ENCODE measurements around the gene CALML4. TPM values are rescaled to one million over a fixed set of nuclear protein-coding genes. Genes with fewer than 3 reads are reported as not detected.

Gene CALML4
- total RNA-seq, 4 donors from 2014 or later = 8.6 to 10.3 (median 9.0) TPM

DNA sequence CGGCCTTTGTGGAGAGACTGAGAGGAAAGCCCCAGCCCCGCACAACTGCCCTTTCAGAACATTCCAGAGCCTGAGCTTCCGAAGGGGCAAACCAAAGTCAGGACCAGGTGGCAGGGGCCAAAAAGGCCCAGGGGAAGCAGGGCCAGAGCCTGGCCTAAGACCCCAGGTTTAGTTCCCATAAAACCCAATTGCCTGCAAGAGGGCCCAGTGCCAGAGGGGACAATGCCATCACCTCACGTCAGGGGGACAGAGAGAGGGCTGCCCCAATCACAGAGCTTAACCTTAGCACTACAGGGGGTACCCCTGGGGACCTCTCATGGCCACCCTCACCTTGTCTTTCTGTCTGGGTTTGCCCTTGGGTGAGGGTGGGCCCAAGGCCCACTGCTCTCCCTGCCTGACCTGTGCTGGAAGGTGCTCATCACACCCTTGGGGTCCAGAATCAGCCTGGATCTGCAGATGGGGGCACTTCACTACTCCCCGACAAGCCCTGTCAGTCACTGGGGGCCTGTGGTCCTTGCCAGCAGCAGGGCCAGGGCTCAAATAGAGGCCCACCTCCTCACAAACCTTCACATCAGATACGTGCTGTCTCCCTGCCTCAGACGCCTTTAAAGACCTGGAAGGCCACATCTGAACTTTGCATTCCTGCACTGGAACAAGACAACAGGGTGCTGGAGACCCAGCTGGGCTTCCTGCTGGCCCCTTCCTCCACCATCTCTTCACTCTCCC, 3.8 kb downstream of the CALML4 start:
- TF ChIP-seq, protein P1, sequence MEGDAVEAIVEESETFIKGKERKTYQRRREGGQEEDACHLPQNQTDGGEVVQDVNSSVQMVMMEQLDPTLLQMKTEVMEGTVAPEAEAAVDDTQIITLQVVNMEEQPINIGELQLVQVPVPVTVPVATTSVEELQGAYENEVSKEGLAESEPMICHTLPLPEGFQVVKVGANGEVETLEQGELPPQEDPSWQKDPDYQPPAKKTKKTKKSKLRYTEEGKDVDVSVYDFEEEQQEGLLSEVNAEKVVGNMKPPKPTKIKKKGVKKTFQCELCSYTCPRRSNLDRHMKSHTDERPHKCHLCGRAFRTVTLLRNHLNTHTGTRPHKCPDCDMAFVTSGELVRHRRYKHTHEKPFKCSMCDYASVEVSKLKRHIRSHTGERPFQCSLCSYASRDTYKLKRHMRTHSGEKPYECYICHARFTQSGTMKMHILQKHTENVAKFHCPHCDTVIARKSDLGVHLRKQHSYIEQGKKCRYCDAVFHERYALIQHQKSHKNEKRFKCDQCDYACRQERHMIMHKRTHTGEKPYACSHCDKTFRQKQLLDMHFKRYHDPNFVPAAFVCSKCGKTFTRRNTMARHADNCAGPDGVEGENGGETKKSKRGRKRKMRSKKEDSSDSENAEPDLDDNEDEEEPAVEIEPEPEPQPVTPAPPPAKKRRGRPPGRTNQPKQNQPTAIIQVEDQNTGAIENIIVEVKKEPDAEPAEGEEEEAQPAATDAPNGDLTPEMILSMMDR (IDR thresholded peaks at IDR 0.05) = no peak
- no peak for DNase-seq (ENCODE audit: low spot score)
- ATAC-seq (ENCODE audit: low FRiP score) = no peak

DNA sequence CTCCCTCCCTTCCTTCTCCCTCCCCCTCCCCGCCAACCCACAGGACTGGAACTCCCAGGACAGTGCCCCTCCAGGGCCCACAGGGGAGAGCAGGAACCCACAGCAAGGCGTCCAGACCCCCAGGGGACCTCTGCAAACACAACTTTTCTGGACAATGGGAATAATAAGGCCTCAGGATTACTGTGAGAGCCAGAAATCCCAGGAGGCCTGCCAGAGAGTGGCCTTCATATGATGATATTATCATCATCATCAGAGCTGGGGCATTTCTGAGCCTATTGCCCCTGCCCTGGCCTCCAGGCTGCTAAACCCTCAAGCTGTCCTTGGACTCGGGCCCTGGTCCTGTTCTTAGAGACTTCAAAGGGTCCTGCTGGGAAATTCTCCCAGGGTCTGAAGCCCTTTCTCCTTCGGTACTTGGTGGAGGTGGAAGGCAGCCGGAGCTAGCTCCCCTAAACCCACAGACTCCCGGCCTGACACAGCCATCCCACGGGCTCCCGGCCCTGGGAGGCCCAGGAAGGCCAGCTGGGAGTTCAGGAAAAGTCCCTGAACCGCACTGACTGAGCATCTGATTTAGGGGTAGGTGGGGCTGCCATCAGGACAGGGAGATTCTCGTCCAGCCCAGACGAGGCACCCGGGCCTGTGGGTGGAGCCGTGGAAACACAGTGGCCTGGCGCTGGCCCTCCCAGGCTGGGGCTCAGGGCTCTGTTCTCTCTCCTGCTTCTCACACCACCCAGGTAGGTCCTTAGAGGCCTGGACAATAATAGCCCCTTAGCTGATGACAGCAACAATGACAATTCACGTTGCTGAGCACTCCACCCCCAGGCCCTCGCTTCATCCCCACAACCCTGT, 4.9 kb downstream of the CALML4 start:
- DNase-seq (ENCODE audit: low spot score) (no peak), ATAC-seq (ENCODE audit: low FRiP score) (no peak)
- TF ChIP-seq, protein P1 (IDR thresholded peaks at IDR 0.05) = no peak

DNA sequence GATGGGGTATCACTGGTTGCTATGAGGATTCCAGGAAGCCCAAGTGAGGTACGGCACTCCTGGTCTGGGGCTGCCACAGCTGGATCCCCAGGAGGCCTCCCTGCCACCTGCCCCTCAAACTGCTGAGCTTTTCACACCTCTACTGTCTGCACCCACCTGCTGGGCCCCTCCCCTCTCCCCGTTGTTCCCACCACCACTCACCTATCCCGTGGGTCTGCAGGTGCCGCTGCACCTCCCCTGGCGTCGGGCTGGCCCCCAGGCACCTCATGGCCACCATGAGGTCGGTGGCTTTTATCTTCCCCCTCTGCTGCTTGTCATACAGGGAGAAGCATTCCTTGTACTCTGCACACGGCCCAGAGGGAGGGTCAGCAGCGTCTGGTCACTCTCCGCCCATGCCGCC, 5.8 kb downstream of the CALML4 start:
- ATAC-seq (ENCODE audit: low FRiP score) (no peak), DNase-seq (ENCODE audit: low spot score) (no peak)
- TF ChIP-seq, protein P1 (IDR thresholded peaks at IDR 0.05) = no peak

DNA sequence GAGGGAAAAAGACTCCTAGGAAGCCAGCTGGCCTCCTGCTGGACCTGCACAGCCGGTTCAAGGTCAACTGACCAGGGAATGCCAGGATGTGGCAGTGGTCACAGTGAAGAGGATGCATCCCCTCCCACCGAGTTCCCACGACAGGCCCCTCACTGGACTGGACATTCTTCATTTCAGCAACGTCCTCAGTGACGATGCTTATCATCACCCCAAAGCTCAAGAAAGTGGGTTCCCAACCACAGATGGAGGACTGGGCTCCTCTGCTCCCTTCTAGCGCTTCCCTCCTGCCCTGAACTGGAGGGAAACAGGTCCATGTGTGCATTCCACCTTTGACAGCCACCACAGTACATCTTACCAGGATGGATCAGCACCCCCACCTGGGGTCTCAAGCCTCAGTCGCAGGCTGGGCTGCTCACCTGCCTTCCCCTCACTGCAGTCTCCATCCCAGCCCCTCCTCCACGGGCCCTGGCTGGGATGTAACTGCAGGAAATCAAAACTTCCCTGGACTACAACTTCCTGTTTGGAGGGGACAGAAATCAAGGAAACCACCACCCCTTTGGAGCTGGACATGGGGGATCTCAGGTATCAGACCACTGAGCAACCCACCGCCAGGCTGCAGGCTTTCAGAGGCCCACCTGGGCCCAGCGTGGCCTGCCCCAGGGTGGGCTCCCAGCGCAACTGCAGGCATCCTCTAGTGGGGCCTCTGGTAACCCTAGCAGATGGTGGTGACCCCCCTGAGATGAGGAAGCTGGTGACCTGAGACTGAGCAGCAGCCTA, 7.3 kb downstream of the CALML4 start:
- DNase-seq (ENCODE audit: low spot score) = no peak
- TF ChIP-seq, protein P1 (IDR thresholded peaks at IDR 0.05) = no peak

DNA sequence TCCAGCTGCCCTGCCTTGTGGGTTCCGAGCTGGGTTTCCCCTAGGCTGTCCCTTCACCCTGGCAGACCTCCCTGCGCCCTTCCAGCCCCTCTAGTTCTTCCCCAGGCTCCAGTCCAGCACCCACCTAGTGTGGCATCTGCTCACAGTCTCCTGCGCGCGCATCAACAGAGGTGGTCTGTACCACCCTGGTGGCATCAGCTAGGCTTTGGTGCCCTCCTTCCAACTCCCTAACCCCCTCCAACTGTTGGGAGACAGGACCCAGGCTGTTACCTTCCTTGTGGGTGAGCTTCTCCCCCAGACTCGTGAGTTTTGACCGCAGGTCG, 8.0 kb downstream of the CALML4 start:
- TF ChIP-seq, protein P1 (IDR thresholded peaks at IDR 0.05) = no peak
- ATAC-seq (ENCODE audit: low FRiP score) (no peak), DNase-seq (ENCODE audit: low spot score) (no peak)

More for the DNA sequence above, 7.3 kb downstream of the CALML4 start:
- no peak for ATAC-seq (ENCODE audit: low FRiP score)

DNA sequence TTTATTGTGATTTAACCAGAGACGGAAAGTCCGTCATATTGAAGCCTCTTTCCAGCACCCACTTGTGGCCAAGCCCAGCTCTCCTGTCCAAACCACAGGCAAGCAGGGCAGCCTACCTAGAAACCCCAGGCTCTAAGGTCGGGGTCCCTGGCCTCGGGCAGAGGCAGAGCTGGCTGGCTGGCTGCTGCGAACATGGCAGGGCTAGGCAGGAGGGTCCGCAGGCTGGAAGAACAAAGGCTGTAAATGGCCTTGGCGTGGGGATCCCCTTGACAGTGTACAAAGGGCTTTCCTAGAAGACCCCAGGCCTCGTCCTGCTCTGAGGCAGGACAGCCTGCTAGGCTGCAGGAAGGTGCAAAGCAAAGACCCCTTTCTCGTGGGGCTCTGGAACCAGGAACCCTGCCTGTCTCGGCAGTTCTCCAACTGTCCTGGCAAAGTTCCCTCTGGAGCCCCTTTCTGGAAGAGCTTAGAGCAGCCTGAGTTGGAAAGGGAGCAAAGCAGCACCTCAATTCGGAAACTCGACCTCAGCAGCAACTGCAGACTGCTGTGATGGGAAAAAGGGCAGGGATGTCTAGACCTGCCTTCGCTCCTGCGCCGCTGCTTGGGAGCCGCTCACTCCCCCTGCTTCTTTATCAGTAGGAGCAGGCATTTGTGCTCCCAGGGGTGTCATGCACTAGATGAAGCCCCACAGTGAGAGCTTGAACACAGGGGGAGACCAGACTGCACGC, 8.5 kb downstream of the CALML4 start:
- ATAC-seq (ENCODE audit: low FRiP score) (no peak), DNase-seq (ENCODE audit: low spot score) (no peak)
- TF ChIP-seq, protein P1 (IDR thresholded peaks at IDR 0.05) = no peak

All from omental fat pad (tissue), 4 donors.